Caco-2 (cell line): ENCODE results near the gene POLR2H. TPM values are rescaled to one million over a fixed set of nuclear protein-coding genes. Genes with fewer than 3 reads are reported as not detected.

Source experiments
- BruUV-seq: library from RNA; stranded (reverse); fragments of 400-500 nt; replicated peaks from 2 replicates; lab custom pipeline; 2021; lab: Mats Ljungman, UMichigan
- CTCF ChIA-PET: fragments of 300-600 bp; sonication (Branson Sonifier 250); formaldehyde crosslinking; loops from one replicate; lab custom pipeline; 2022; ENCODE audit warnings: antibody characterized with exemption; lab: Charles Lee
- POLR2A ChIA-PET: fragments of 300-600 bp; sonication (Branson Sonifier 250); formaldehyde crosslinking; loops from one replicate; lab custom pipeline; 2022; ENCODE audit warnings: antibody characterized with exemption; lab: Charles Lee
- DNase-seq, 2 experiments: peaks; one replicate each; pipeline versions ENCODE4 v3.0.0 to v3.0.0-alpha.2; 2020 to 2022
- H3K27me3 ChIP-seq: replicated peaks from 2 replicates; pipeline ENCODE4 v1.6.0; 2011; ENCODE audit warnings: low read length; ENCODE audit not compliant: control insufficient read depth, insufficient read depth
- H3K36me3 ChIP-seq: 2 replicates; pipeline ENCODE4 v1.5.1; 2011; ENCODE audit warnings: low read length; ENCODE audit not compliant: control insufficient read depth, insufficient read depth
- H3K4me1 ChIP-seq: fragments of 250-450 bp; sonication (Bioruptor Pico); 2 replicates; pipeline ENCODE4 v1.5.1; 2020; ENCODE audit warnings: mild to moderate bottlenecking
- H3K4me3 ChIP-seq: 2 replicates; pipeline ENCODE4 v1.5.1; 2011; ENCODE audit warnings: low read depth, mild to moderate bottlenecking, control low read depth, low read length
- H3K9me3 ChIP-seq: fragments of 250-450 bp; sonication (Bioruptor Pico); 2 replicates; pipeline ENCODE4 v1.5.1; 2020; ENCODE audit warnings: mild to moderate bottlenecking, moderate library complexity
- H3K27ac Mint-ChIP-seq: one replicate; pipeline ENCODE4 v1.8.0; 2022; ENCODE audit warnings: mixed read lengths; ENCODE audit not compliant: unreplicated experiment
- H3K27me3 Mint-ChIP-seq: one replicate; pipeline ENCODE4 v1.8.0; 2022; ENCODE audit warnings: mixed read lengths; ENCODE audit not compliant: insufficient read depth, unreplicated experiment
- H3K36me3 Mint-ChIP-seq: one replicate; pipeline ENCODE4 v1.8.0; 2022; ENCODE audit warnings: mild to moderate bottlenecking, mixed read lengths; ENCODE audit not compliant: insufficient read depth, unreplicated experiment
- H3K4me1 Mint-ChIP-seq: one replicate; pipeline ENCODE4 v1.8.0; 2022; ENCODE audit warnings: low read depth, mixed read lengths; ENCODE audit not compliant: unreplicated experiment
- H3K4me3 Mint-ChIP-seq: one replicate; pipeline ENCODE4 v1.8.0; 2022; ENCODE audit warnings: mild to moderate bottlenecking, moderate library complexity, mixed read lengths; ENCODE audit not compliant: unreplicated experiment
- H3K9me3 Mint-ChIP-seq: one replicate; pipeline ENCODE4 v1.8.0; 2022; ENCODE audit warnings: mixed read lengths; ENCODE audit not compliant: unreplicated experiment
- intact Hi-C: fragments of 100-400 bp; cut with micrococcal nuclease; formaldehyde crosslinking; loops from one replicate; pipeline ENCODE4 v1.10.0; 2022; ENCODE audit not compliant: unreplicated experiment
- total RNA-seq: library from RNA; stranded (reverse); gene quantifications from 2 replicates; pipeline ENCODE4 v1.2.3, GENCODE V29; 2022
- TF ChIP-seq, protein P1 (sequence below), 2 experiments: fragments of 200-600 bp in 1 of 2; IDR thresholded peaks; 1 replicate in 1 of 2; 2 replicates in 1 of 2; pipeline versions ENCODE4 v1.5.1 to v1.8.0; 2011 to 2022; ENCODE audit warnings: antibody characterized with exemption in 1 of 2, control low read depth in 1 of 2, inconsistent platforms in 1 of 2, low read depth in 1 of 2, low read length in 1 of 2, mild to moderate bottlenecking in 1 of 2, moderate library complexity in 1 of 2; ENCODE audit not compliant: insufficient read depth in 1 of 2, severe bottlenecking in 1 of 2, unreplicated experiment in 1 of 2

The POLR2H gene
- total RNA-seq, 1 experiment from 2014 or later = 101 TPM

DNA sequence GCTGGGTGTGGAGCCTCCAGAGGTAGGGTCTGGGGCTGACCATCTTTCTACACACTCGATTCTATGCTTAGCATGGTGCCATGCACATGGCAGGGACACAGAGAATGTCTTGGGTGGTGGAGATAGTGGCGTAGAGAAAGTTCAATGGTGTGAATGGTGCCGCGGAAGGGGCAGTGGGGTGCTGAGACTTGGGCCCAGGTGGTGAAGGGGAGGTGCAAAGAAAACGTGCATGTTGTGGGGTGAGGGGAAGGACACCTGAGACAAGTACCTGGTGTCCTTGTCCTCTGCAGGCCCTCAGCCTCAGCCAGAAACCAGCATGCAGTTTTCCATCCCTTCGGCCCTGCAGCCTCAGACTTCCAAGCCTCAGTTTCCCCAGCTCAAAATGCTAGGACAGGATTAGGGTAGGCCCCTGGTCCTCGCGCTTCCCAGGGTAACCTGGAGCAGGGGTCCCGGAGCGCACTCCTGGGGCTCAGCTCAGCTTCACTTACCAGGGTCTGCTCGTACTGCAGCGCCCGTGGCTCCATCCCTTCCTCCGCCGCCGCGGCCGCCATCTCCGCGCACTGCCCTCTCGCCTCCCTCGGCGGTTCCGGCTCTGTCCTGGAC, 480 bp upstream of the POLR2H start:
- H3K4me3 ChIP-seq = peak overlapping the region; percentile 74
- Mint-ChIP-seq H3K36me3 (peaks cover 30% of the 10 kb centered on the region), H3K27ac (peak overlapping the region; percentile 79), H3K4me3 (peak overlapping the region; percentile 97), H3K27me3 (no peaks in the 10 kb centered on the region), H3K4me1 (peaks cover 11% of the 10 kb centered on the region), H3K9me3 (no peaks in the 10 kb centered on the region)
- intact Hi-C loops = loop anchor here (1.0 kb wide), 1 partner anchor 16 kb away; no protein-coding TSS in a partner anchor
- TF ChIP-seq, protein P1, sequence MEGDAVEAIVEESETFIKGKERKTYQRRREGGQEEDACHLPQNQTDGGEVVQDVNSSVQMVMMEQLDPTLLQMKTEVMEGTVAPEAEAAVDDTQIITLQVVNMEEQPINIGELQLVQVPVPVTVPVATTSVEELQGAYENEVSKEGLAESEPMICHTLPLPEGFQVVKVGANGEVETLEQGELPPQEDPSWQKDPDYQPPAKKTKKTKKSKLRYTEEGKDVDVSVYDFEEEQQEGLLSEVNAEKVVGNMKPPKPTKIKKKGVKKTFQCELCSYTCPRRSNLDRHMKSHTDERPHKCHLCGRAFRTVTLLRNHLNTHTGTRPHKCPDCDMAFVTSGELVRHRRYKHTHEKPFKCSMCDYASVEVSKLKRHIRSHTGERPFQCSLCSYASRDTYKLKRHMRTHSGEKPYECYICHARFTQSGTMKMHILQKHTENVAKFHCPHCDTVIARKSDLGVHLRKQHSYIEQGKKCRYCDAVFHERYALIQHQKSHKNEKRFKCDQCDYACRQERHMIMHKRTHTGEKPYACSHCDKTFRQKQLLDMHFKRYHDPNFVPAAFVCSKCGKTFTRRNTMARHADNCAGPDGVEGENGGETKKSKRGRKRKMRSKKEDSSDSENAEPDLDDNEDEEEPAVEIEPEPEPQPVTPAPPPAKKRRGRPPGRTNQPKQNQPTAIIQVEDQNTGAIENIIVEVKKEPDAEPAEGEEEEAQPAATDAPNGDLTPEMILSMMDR (IDR thresholded peaks at IDR 0.05; ENCODE audit: insufficient read depth in 1 of 2, low read depth in 1 of 2, low read length in 1 of 2, severe bottlenecking in 1 of 2, unreplicated experiment in 1 of 2) = no peak
- no peaks in the 10 kb centered on the region; the same call in 1 of the 2 replicates for H3K27me3 ChIP-seq
- 0 out of 2 replicates have a peak, but pooled peaks cover 1% of the 10 kb centered on the region for H3K36me3 ChIP-seq
- TSS peak; percentile 26 for BruUV-seq
- ChIA-PET CTCF (interaction anchor here (1.3 to 1.7 kb wide), 3 partner anchors 10 to 200 kb away, joined by 4 to 5 read pairs (median 5); partner anchors contain the start of gene EPHB3), POLR2A (interaction anchor here (1.0 kb wide), 1 partner anchor 15 kb away, joined by 3 read pairs; no protein-coding TSS in a partner anchor)
- no peaks in the 10 kb centered on the region for H3K9me3 ChIP-seq
- H3K4me1 ChIP-seq = peaks cover 6% of the 10 kb centered on the region; the same call in 1 of the 2 replicates
- peak in 1 of 2 experiments; percentile 37 for DNase-seq

GRCh38 chr3:184361932-184362667, 590 bp downstream of the POLR2H start:
- Mint-ChIP-seq H3K9me3 (no peaks in the 10 kb centered on the region), H3K4me1 (peaks cover 11% of the 10 kb centered on the region), H3K4me3 (peak overlapping the region; percentile 97), H3K27me3 (no peaks in the 10 kb centered on the region), H3K27ac (peak overlapping the region; percentile 97), H3K36me3 (peaks cover 41% of the 10 kb centered on the region)
- H3K4me1 ChIP-seq = peaks cover 6% of the 10 kb centered on the region; the same call in 1 of the 2 replicates
- TF ChIP-seq, protein P1 (IDR thresholded peaks at IDR 0.05; ENCODE audit: insufficient read depth in 1 of 2, low read depth in 1 of 2, low read length in 1 of 2, severe bottlenecking in 1 of 2, unreplicated experiment in 1 of 2) = no peak
- BruUV-seq = no TSS peak
- intact Hi-C loops = loop anchor here (1.0 kb wide), 1 partner anchor 17 kb away; no protein-coding TSS in a partner anchor
- DNase-seq = no peak
- H3K27me3 ChIP-seq = no peaks in the 10 kb centered on the region; the same call in 1 of the 2 replicates
- H3K36me3 ChIP-seq = 0 out of 2 replicates have a peak, but pooled peaks cover 1% of the 10 kb centered on the region
- peak overlapping the region; percentile 74 for H3K4me3 ChIP-seq
- CTCF ChIA-PET = interaction anchor here (0.9 to 2.6 kb wide), 5 partner anchors 8 to 199 kb away, joined by 3 to 12 read pairs (median 5); partner anchors contain the start of genes EPHB3 and FAM131A
- H3K9me3 ChIP-seq = no peaks in the 10 kb centered on the region
- POLR2A ChIA-PET = interaction anchor here (0.6 to 1.7 kb wide), 8 partner anchors 9 to 199 kb away, joined by 3 to 8 read pairs (median 4); partner anchors contain the start of gene EPHB3
